Dendritic cell treated with granulocyte-macrophage colony-stimulating factor and Interleukin-4, amounts not matched to agents 40 ng/mL and 50 ng/mL, for 4 days (primary cell): ENCODE data around the gene SLC25A30.
A peak's percentile ranks its signal among the peaks of the same experiment; 100 is the strongest.

ENCODE experiments used
- H3K27ac Mint-ChIP-seq: one replicate; pipeline ENCODE4 v1.8.0; 2022; ENCODE audit warnings: mild to moderate bottlenecking, mixed read lengths
- H3K27me3 Mint-ChIP-seq: one replicate; pipeline ENCODE4 v1.8.0; 2022; ENCODE audit warnings: mild to moderate bottlenecking, mixed read lengths
- H3K36me3 Mint-ChIP-seq: one replicate; pipeline ENCODE4 v1.8.0; 2022; ENCODE audit warnings: low read depth, mixed read lengths
- H3K4me1 Mint-ChIP-seq: one replicate; pipeline ENCODE4 v1.8.0; 2022; ENCODE audit warnings: low read depth, mixed read lengths
- H3K4me3 Mint-ChIP-seq: one replicate; pipeline ENCODE4 v1.8.0; 2022; ENCODE audit warnings: mild to moderate bottlenecking, moderate library complexity, mixed read lengths
- H3K9me3 Mint-ChIP-seq: one replicate; pipeline ENCODE4 v1.8.0; 2022; ENCODE audit warnings: mixed read lengths
- intact Hi-C: fragments of 100-400 bp; cut with micrococcal nuclease; formaldehyde crosslinking; loops from one replicate; pipeline ENCODE4 v1.15.0; 2022

The SLC25A30 gene

GRCh38 chr13:45417790-45418534 is at the start of gene SLC25A30:
SLC25A30 (minus strand) TSS chr13:45418373; CDS start chr13:45411425, 6,948 bp downstream.
- intact Hi-C loops, result loop anchor here (1.0 to 5.0 kb wide), 2 partner anchors 46 to 76 kb away; partner anchors contain the start of genes COG3 and TPT1
- H3K27ac Mint-ChIP-seq, result peak within 1 kb of the TSS; percentile 94
- peaks cover 1% of the 10 kb centered on the region for H3K27me3 Mint-ChIP-seq
- peak within 1 kb of the TSS; percentile 99 for H3K4me3 Mint-ChIP-seq
- H3K9me3 Mint-ChIP-seq, result no peaks in the 10 kb centered on the region
- peaks cover 12% of the 10 kb centered on the region for H3K36me3 Mint-ChIP-seq
- peaks cover 21% of the 10 kb centered on the region for H3K4me1 Mint-ChIP-seq

DNA sequence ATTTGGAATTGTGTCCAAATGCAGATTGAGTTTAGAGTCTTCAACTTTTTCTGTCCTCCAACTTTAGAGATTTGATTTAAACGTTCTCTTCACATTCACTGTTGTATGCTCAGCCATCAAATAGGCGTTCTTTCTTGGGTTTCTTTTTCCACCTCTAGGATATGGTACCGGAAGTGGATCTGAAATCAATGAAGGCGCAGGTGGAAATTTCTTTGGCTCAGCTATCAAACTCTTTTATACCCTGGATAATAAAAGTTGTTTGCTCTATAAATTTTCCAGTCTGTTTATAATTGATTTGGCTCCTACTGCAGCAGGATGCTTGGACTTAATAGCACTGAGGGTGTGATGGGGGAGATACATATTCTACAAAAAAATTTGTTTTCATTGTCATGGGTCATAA is 48.2 kb upstream of the SLC25A30 start:
- Mint-ChIP-seq H3K27me3 (no peaks in the 10 kb centered on the region), H3K4me3 (peak overlapping the region; percentile 91), H3K4me1 (peaks cover 33% of the 10 kb centered on the region), H3K27ac (no peak overlapping the region), H3K9me3 (no peaks in the 10 kb centered on the region), H3K36me3 (peaks cover 19% of the 10 kb centered on the region)
- intact Hi-C loops, result loop anchor here (10.0 kb wide), 2 partner anchors 92 to 122 kb away; partner anchors contain the start of gene TPT1

DNA sequence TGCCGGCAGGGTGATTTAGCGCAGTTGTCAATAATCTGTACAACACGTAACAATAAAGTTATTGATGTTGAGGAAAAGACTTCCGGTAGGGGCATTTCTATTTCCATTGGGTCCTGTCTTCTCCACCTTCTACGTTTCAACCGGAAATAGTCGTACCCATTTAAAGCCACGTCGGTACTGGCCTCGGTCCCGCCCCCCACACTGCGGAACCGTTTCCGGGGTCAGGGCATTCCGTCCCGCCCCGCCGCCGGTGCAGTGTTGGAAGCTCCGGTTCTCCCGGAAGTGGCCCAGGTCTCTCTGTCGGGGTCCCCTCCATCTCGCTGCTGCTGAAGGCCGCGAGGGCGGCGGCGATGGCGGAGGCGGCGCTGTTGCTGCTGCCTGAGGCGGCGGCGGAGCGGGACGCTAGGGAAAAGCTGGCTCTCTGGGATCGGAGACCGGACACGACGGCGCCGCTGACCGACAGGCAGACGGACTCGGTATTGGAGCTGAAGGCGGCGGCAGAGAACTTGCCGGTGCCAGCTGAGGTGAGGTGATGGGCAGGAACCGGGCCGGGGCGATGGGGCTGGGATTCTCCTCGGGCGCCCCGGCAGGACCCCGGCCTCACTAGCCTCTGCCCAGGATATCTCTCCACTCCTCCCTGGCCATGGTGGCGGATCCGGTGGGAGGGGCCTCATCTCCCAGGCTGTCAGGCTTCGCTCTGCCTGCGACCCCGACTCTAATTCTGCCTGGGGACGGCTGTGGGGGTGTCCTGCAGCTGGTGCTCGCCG is 46.7 kb upstream of the SLC25A30 start, which contains the start of gene COG3:
COG3 (plus strand) TSS at position 253 of the 767 bp plus-strand sequence; CDS start at position 351, 98 bp downstream.
- intact Hi-C loops, result loop anchor here (1.0 to 10.0 kb wide), 3 partner anchors 47 to 120 kb away; partner anchors contain the start of genes SLC25A30 and TPT1
- Mint-ChIP-seq H3K4me1 (peaks cover 30% of the 10 kb centered on the region), H3K4me3 (peak within 1 kb of the TSS; percentile 91), H3K27me3 (no peaks in the 10 kb centered on the region), H3K27ac (peak within 1 kb of the TSS; percentile 96), H3K36me3 (peaks cover 19% of the 10 kb centered on the region), H3K9me3 (no peaks in the 10 kb centered on the region)

GRCh38 chr13:45464141-45464686 is 46.0 kb upstream of the SLC25A30 start:
- Mint-ChIP-seq H3K4me3 (peak overlapping the region; percentile 91), H3K36me3 (peaks cover 19% of the 10 kb centered on the region), H3K27ac (peak overlapping the region; percentile 96), H3K4me1 (peaks cover 30% of the 10 kb centered on the region), H3K9me3 (peaks cover 6% of the 10 kb centered on the region), H3K27me3 (no peaks in the 10 kb centered on the region)
- intact Hi-C loops, result loop anchor here (1.0 to 10.0 kb wide), 3 partner anchors 46 to 119 kb away; partner anchors contain the start of genes SLC25A30 and TPT1

- H3K9me3 Mint-ChIP-seq, result peaks cover 26% of the 10 kb centered on the region
- no peaks in the 10 kb centered on the region for H3K36me3 Mint-ChIP-seq
- intact Hi-C loops, result no loop called here
- H3K4me3 Mint-ChIP-seq, result no peak overlapping the region
- no peaks in the 10 kb centered on the region for H3K4me1 Mint-ChIP-seq
- no peaks in the 10 kb centered on the region for H3K27me3 Mint-ChIP-seq
- no peak overlapping the region for H3K27ac Mint-ChIP-seq
These were observed 38.2 kb upstream of the SLC25A30 start for GRCh38 chr13:45456196-45456972.

- Mint-ChIP-seq H3K4me1 (no peaks in the 10 kb centered on the region), H3K27ac (no peak overlapping the region), H3K36me3 (no peaks in the 10 kb centered on the region), H3K4me3 (no peak overlapping the region), H3K27me3 (peaks cover 2% of the 10 kb centered on the region), H3K9me3 (peaks cover 20% of the 10 kb centered on the region)
- intact Hi-C loops, result no loop called here
These were observed 36.0 kb upstream of the SLC25A30 start for GRCh38 chr13:45454204-45454603.

GRCh38 chr13:45451282-45451681 is 33.1 kb upstream of the SLC25A30 start:
- Mint-ChIP-seq H3K36me3 (no peaks in the 10 kb centered on the region), H3K9me3 (no peaks in the 10 kb centered on the region), H3K4me3 (no peak overlapping the region), H3K27me3 (peaks cover 6% of the 10 kb centered on the region), H3K4me1 (no peaks in the 10 kb centered on the region), H3K27ac (no peak overlapping the region)
- intact Hi-C loops, result no loop called here

DNA sequence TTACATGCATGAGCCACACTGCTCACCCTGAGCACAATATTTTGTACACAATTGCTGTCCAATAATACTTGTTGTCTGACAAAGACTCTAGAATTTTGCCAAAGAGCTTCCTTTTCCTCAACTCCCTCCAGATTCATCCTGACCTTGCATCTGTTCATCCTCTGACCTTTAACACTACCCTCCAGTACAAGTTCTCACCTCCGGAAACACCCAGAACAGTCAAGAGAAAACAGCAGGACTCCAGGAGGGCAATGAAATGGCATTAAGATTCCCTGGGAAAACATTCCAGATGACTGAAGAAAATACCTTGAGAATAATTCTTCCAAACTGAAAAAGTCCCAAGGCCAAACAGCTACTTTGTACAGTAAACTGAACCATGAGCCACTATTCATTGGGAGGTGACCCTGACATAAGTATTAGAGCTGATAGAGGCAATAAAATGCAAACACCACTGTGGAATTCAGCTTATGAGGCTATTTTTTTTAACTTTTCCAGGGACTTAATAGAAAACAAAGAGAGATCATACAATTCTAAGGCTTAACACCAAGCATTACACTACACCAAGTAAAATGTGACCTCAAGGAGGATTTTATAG is 30.9 kb upstream of the SLC25A30 start:
- H3K27ac Mint-ChIP-seq, result no peak overlapping the region
- intact Hi-C loops, result no loop called here
- peaks cover 11% of the 10 kb centered on the region for H3K27me3 Mint-ChIP-seq
- no peaks in the 10 kb centered on the region for H3K36me3 Mint-ChIP-seq
- no peaks in the 10 kb centered on the region for H3K9me3 Mint-ChIP-seq
- H3K4me1 Mint-ChIP-seq, result no peaks in the 10 kb centered on the region
- H3K4me3 Mint-ChIP-seq, result no peak overlapping the region

- Mint-ChIP-seq H3K9me3 (no peaks in the 10 kb centered on the region), H3K27ac (no peak overlapping the region), H3K36me3 (no peaks in the 10 kb centered on the region), H3K27me3 (peaks cover 11% of the 10 kb centered on the region), H3K4me1 (no peaks in the 10 kb centered on the region), H3K4me3 (no peak overlapping the region)
- intact Hi-C loops, result no loop called here
These were observed 29.0 kb upstream of the SLC25A30 start for GRCh38 chr13:45447050-45447661.

DNA sequence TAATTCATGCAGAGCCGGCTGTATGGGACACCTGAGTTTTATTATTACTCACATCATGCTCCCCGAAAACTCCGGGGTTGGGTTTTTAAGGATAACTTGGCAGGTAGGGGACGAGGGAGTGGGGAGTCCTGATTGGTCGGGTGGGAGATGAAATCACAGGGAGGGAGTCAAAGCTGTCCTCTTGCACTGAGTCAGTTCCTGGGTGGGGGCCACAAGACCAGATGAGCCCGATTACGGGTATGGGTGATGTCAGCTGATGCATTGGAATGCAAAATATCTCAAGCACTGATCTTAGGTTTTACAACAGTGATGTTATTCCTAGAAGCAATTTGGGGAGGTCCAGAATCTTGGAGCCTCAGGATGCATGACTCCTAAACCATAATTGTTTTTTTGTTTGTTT is 28.0 kb upstream of the SLC25A30 start:
- no peaks in the 10 kb centered on the region for H3K4me1 Mint-ChIP-seq
- H3K36me3 Mint-ChIP-seq, result no peaks in the 10 kb centered on the region
- peaks cover 11% of the 10 kb centered on the region for H3K27me3 Mint-ChIP-seq
- H3K9me3 Mint-ChIP-seq, result no peaks in the 10 kb centered on the region
- no peak overlapping the region for H3K4me3 Mint-ChIP-seq
- intact Hi-C loops, result no loop called here
- no peak overlapping the region for H3K27ac Mint-ChIP-seq

DNA sequence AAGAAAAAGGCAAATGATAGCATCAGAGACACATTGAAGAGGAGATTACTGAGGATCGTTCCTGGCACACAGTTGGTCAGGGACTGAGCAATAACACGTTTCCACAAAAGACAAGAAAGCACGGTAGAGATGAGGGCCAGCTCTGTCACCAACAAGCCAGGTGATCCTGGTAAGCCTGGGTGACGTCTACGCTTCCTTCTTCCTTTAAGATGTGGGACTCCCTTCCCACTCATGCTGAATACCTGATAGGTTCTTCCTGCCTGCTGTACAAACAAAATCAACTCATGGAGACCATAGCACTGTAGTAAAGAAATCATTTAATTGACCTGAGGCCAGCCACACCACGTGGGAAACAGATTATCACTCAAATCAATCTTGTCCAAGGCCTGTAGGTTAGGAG is 26.9 kb upstream of the SLC25A30 start:
- Mint-ChIP-seq H3K27ac (no peak overlapping the region), H3K9me3 (no peaks in the 10 kb centered on the region), H3K4me1 (no peaks in the 10 kb centered on the region), H3K27me3 (peaks cover 11% of the 10 kb centered on the region), H3K4me3 (no peak overlapping the region), H3K36me3 (no peaks in the 10 kb centered on the region)
- intact Hi-C loops, result no loop called here

GRCh38 chr13:45441633-45442032 is 23.5 kb upstream of the SLC25A30 start:
- no peaks in the 10 kb centered on the region for H3K4me1 Mint-ChIP-seq
- no peak overlapping the region for H3K27ac Mint-ChIP-seq
- no peaks in the 10 kb centered on the region for H3K36me3 Mint-ChIP-seq
- H3K9me3 Mint-ChIP-seq, result no peaks in the 10 kb centered on the region
- H3K4me3 Mint-ChIP-seq, result no peak overlapping the region
- peaks cover 6% of the 10 kb centered on the region for H3K27me3 Mint-ChIP-seq
- intact Hi-C loops, result no loop called here
